Panc1 (cell line): ENCODE data around the gene MELK.

Experiments used
- POLR2AphosphoS5 ChIP-seq: IDR thresholded peaks from 2 replicates; pipeline ENCODE4 v1.6.1; 2012; ENCODE audit warnings: mild to moderate bottlenecking, low read depth, low read length, moderate library complexity
- TCF7L2 ChIP-seq: IDR thresholded peaks from 2 replicates; pipeline ENCODE4 v1.6.1; 2011; ENCODE audit warnings: mild to moderate bottlenecking, low read depth, low read length, inconsistent platforms
- TF ChIP-seq, protein P1 (sequence below): fragments of 450-650 bp; IDR thresholded peaks from 2 replicates; pipeline ENCODE4 v1.5.1; 2017; ENCODE audit warnings: mild to moderate bottlenecking

DNA sequence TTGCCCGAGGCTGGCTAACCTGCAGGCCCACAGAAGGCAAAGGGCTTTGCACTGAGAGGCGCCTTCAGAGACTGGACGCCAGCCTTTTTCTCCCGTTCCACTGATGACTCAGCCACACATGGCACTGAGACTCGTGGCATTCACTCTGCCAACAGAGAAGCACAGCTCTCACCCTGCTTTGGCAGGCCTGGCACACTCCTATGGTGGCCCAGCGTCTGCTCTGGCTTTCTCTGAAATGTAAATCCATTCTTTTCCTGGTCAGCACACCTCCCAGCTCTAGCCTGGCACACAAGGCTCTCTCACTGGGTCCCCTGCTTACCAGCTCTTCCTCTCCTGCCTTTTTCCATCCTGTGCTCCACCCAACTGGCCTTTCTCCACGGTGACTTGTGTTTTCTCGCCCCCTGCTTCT is 5.9 kb upstream of the MELK start:
- TF ChIP-seq, protein P1, sequence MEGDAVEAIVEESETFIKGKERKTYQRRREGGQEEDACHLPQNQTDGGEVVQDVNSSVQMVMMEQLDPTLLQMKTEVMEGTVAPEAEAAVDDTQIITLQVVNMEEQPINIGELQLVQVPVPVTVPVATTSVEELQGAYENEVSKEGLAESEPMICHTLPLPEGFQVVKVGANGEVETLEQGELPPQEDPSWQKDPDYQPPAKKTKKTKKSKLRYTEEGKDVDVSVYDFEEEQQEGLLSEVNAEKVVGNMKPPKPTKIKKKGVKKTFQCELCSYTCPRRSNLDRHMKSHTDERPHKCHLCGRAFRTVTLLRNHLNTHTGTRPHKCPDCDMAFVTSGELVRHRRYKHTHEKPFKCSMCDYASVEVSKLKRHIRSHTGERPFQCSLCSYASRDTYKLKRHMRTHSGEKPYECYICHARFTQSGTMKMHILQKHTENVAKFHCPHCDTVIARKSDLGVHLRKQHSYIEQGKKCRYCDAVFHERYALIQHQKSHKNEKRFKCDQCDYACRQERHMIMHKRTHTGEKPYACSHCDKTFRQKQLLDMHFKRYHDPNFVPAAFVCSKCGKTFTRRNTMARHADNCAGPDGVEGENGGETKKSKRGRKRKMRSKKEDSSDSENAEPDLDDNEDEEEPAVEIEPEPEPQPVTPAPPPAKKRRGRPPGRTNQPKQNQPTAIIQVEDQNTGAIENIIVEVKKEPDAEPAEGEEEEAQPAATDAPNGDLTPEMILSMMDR: no peak
- TF ChIP-seq POLR2AphosphoS5 (no peak), TCF7L2 (no peak)
